Thoracic aorta (tissue), 2 donors: ENCODE results near the gene GPR132. TPM values are rescaled to one million over a fixed set of nuclear protein-coding genes. Genes with fewer than 3 reads are reported as not detected.

Source experiments
- ATAC-seq: fragments of 150-250 bp; one replicate; pipeline ENCODE4 v1.8.0; 2017; ENCODE audit warnings: low read depth; ENCODE audit not compliant: insufficient number of reproducible peaks, low FRiP score
- DNase-seq: peaks from one replicate; pipeline ENCODE4 v3.0.0-alpha.2; 2020; ENCODE audit warnings: low spot score
- H3K27ac ChIP-seq, 2 donors: fragments of 200-600 bp; sonication (generic); 1 replicate in 1 of 2; 2 replicates in 1 of 2; pipeline ENCODE4 v1.5.1; 2016; ENCODE audit warnings: mild to moderate bottlenecking in 2 of 2, moderate library complexity in 2 of 2
- H3K27me3 ChIP-seq: fragments of 200-600 bp; sonication (generic); replicated peaks from 2 replicates; pipeline ENCODE4 v1.6.0; 2016; ENCODE audit warnings: mild to moderate bottlenecking; ENCODE audit not compliant: insufficient read depth
- H3K36me3 ChIP-seq: fragments of 200-600 bp; sonication (generic); one replicate; pipeline ENCODE4 v1.5.1; 2016
- H3K4me1 ChIP-seq, 2 donors: fragments of 200-600 bp; sonication (generic); 1 replicate in 1 of 2; 2 replicates in 1 of 2; pipeline versions ENCODE4 v1.5.1 to v1.6.0; 2016; ENCODE audit warnings: low read depth in 2 of 2, mild to moderate bottlenecking in 1 of 2; ENCODE audit not compliant: control insufficient read depth in 1 of 2
- H3K4me3 ChIP-seq: fragments of 200-600 bp; sonication (generic); 2 replicates; pipeline ENCODE4 v1.5.1; 2016; ENCODE audit warnings: mild to moderate bottlenecking
- H3K9me3 ChIP-seq: fragments of 200-600 bp; sonication (generic); 2 replicates; pipeline ENCODE4 v1.5.1; 2016
- CTCF ChIP-seq: fragments of 200-600 bp; sonication (generic); IDR thresholded peaks from one replicate; pipeline ENCODE4 v1.5.1; 2019; ENCODE audit warnings: antibody characterized with exemption
- total RNA-seq, 2 donors: library from RNA; depleted of rRNA; stranded (reverse); fragments of >200 nt; gene quantifications; one replicate each; pipeline versions ENCODE4 v1.1.0 to v1.2.3, GENCODE V29; 2016

Gene GPR132
- total RNA-seq, 2 donors from 2014 or later, result 2.3 to 18.6 TPM

- no peak for TF ChIP-seq CTCF
- Histone ChIP-seq H3K27me3 (no peaks in the 10 kb centered on the region), H3K4me1 (peaks cover 0 to 28% of the 10 kb centered on the region in 2 donors)
Observed at GRCh38 chr14:105019861-105020814, 45.1 kb downstream of the GPR132 start.

DNA sequence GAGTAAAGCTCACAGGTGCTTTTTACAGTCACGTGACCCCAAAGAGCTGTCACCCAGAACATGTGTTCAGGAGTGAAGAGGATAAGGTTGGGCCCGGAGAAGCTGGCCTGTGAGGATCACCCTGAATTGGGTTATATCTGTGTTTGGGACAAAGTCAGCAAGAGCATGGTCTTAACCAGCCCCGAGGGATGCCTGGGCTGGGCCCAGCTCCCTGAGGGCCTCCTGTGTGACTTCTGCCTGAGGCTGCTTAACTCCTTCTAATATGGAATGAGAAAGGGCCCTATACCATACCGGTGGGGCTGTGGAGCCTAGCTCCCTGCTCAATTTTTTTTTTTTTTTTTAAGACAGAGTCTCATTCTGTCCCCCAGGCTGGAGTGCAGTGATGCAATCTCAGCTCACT, 46.8 kb downstream of the GPR132 start:
- peaks cover under 1 to 30% of the 10 kb centered on the region in 2 donors for H3K4me1 ChIP-seq
- no peak overlapping the region for H3K4me3 ChIP-seq
- no peaks in the 10 kb centered on the region for H3K9me3 ChIP-seq
- ATAC-seq (no peak), DNase-seq (no peak)
- TF ChIP-seq CTCF, result no peak
- H3K36me3 ChIP-seq, result no peaks in the 10 kb centered on the region
- H3K27me3 ChIP-seq, result no peaks in the 10 kb centered on the region
- H3K27ac ChIP-seq, result no peak overlapping the region

More at GRCh38 chr14:105019861-105020814, 45.1 kb downstream of the GPR132 start:
- Histone ChIP-seq H3K27ac (peak overlapping the region in 1 of 2 donors; percentile 19), H3K4me3 (peak overlapping the region; percentile 83), H3K36me3 (no peaks in the 10 kb centered on the region), H3K9me3 (no peaks in the 10 kb centered on the region)
- no peak for ATAC-seq
- no peak for DNase-seq

DNA sequence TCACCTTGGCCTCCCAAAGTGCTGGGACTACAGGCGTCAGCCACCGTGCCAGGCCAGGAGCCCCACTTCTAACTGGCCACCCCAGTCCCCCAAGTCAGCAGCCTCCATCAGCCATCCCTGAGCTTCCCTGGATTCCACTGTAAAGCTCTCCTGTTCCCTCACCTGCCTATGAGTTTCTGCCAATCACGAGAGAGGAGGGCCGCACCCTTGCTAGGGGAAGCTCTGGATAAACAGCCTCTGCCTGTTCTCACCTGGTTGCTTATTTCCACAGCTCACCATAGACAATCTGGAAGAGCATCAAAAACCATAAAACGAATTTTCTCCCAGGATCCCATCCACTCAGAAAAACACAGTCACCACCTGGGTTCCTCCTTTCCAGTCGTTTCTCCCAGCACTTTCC, 49.3 kb downstream of the GPR132 start:
- Histone ChIP-seq H3K4me1 (peaks cover 11 to 38% of the 10 kb centered on the region in 2 donors), H3K27ac (no peak overlapping the region), H3K36me3 (peaks cover 7% of the 10 kb centered on the region), H3K27me3 (no peaks in the 10 kb centered on the region), H3K9me3 (no peaks in the 10 kb centered on the region), H3K4me3 (no peak overlapping the region)
- DNase-seq (no peak), ATAC-seq (no peak)
- no peak for TF ChIP-seq CTCF

GRCh38 chr14:105015242-105015641, 50.0 kb downstream of the GPR132 start:
- DNase-seq, result no peak
- Histone ChIP-seq H3K27ac (no peak overlapping the region), H3K27me3 (no peaks in the 10 kb centered on the region), H3K4me3 (no peak overlapping the region), H3K36me3 (peaks cover 10% of the 10 kb centered on the region), H3K4me1 (peaks cover 11 to 34% of the 10 kb centered on the region in 2 donors), H3K9me3 (no peaks in the 10 kb centered on the region)
- TF ChIP-seq CTCF, result no peak
- ATAC-seq, result no peak

GRCh38 chr14:105014631-105015030, 50.6 kb downstream of the GPR132 start:
- TF ChIP-seq CTCF, result no peak
- ATAC-seq (no peak), DNase-seq (no peak)
- Histone ChIP-seq H3K4me3 (no peak overlapping the region), H3K27ac (no peak overlapping the region), H3K27me3 (no peaks in the 10 kb centered on the region), H3K9me3 (no peaks in the 10 kb centered on the region), H3K36me3 (peaks cover 16% of the 10 kb centered on the region), H3K4me1 (peaks cover 11 to 28% of the 10 kb centered on the region in 2 donors)
